ENCODE data around the gene ADARB1.

DNA sequence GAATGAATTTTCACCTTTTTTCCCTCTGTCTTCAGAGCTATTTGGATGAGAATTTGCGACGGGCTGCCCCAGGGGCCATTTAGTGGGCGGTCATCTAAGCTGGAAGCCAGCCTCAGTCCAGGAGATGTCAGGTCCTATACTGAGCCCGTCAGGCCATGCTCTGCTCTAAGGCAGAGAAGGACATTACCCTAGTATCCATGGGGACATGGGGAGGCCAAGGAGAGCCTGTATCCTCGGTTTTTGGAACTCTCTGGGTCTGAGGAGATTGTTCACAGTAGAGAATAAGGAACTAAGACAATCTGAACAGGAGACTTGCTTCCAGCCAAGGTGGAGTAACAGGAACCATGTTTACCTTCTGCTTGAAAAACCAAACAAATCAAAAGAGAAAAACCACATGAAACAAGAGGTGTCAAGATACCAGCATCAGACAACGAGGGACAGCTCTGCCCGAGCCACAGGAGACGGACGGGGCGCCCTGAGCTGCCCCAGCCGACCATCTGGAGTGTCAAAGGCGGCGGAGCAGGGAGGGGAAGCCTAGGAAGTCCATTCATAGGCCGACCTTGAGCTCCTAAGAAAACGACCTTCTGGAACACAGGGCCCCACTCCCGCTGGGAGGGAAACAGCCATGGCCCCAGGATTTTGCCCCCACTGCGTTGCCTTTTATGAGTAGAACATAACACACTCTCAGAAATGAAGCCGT is 20.0 kb upstream of the ADARB1 start:
- TF ChIP-seq, protein P1, sequence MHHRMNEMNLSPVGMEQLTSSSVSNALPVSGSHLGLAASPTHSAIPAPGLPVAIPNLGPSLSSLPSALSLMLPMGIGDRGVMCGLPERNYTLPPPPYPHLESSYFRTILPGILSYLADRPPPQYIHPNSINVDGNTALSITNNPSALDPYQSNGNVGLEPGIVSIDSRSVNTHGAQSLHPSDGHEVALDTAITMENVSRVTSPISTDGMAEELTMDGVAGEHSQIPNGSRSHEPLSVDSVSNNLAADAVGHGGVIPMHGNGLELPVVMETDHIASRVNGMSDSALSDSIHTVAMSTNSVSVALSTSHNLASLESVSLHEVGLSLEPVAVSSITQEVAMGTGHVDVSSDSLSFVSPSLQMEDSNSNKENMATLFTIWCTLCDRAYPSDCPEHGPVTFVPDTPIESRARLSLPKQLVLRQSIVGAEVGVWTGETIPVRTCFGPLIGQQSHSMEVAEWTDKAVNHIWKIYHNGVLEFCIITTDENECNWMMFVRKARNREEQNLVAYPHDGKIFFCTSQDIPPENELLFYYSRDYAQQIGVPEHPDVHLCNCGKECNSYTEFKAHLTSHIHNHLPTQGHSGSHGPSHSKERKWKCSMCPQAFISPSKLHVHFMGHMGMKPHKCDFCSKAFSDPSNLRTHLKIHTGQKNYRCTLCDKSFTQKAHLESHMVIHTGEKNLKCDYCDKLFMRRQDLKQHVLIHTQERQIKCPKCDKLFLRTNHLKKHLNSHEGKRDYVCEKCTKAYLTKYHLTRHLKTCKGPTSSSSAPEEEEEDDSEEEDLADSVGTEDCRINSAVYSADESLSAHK (tag by site-specific recombination; IDR thresholded peaks at IDR 0.05) = no peak
- TF ChIP-seq ZNF596 (tag by site-specific recombination; IDR thresholded peaks at IDR 0.05) (no peak), TRIM28 (IDR thresholded peaks at IDR 0.05; ENCODE audit: borderline replicate concordance, low read length) (no peak), ZNF776 (tag by site-specific recombination; IDR thresholded peaks at IDR 0.05; ENCODE audit: borderline replicate concordance) (no peak), KLF1 (tag by site-specific recombination; IDR thresholded peaks at IDR 0.05) (no peak), TCF7L2 (IDR thresholded peaks at IDR 0.05; ENCODE audit: borderline replicate concordance, low read depth, low read length) (no peak)
- TF ChIP-seq, protein P2, sequence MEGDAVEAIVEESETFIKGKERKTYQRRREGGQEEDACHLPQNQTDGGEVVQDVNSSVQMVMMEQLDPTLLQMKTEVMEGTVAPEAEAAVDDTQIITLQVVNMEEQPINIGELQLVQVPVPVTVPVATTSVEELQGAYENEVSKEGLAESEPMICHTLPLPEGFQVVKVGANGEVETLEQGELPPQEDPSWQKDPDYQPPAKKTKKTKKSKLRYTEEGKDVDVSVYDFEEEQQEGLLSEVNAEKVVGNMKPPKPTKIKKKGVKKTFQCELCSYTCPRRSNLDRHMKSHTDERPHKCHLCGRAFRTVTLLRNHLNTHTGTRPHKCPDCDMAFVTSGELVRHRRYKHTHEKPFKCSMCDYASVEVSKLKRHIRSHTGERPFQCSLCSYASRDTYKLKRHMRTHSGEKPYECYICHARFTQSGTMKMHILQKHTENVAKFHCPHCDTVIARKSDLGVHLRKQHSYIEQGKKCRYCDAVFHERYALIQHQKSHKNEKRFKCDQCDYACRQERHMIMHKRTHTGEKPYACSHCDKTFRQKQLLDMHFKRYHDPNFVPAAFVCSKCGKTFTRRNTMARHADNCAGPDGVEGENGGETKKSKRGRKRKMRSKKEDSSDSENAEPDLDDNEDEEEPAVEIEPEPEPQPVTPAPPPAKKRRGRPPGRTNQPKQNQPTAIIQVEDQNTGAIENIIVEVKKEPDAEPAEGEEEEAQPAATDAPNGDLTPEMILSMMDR (tag by site-specific recombination; IDR thresholded peaks at IDR 0.05) = no peak
- TF ChIP-seq, protein P3, sequence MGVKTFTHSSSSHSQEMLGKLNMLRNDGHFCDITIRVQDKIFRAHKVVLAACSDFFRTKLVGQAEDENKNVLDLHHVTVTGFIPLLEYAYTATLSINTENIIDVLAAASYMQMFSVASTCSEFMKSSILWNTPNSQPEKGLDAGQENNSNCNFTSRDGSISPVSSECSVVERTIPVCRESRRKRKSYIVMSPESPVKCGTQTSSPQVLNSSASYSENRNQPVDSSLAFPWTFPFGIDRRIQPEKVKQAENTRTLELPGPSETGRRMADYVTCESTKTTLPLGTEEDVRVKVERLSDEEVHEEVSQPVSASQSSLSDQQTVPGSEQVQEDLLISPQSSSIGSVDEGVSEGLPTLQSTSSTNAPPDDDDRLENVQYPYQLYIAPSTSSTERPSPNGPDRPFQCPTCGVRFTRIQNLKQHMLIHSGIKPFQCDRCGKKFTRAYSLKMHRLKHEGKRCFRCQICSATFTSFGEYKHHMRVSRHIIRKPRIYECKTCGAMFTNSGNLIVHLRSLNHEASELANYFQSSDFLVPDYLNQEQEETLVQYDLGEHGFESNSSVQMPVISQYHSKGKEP (tag by site-specific recombination; IDR thresholded peaks at IDR 0.05) = no peak
- TF ChIP-seq, protein P4, sequence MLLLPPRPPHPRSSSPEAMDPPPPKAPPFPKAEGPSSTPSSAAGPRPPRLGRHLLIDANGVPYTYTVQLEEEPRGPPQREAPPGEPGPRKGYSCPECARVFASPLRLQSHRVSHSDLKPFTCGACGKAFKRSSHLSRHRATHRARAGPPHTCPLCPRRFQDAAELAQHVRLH (tag by site-specific recombination; IDR thresholded peaks at IDR 0.05) = no peak
- TF ChIP-seq, protein P5, sequence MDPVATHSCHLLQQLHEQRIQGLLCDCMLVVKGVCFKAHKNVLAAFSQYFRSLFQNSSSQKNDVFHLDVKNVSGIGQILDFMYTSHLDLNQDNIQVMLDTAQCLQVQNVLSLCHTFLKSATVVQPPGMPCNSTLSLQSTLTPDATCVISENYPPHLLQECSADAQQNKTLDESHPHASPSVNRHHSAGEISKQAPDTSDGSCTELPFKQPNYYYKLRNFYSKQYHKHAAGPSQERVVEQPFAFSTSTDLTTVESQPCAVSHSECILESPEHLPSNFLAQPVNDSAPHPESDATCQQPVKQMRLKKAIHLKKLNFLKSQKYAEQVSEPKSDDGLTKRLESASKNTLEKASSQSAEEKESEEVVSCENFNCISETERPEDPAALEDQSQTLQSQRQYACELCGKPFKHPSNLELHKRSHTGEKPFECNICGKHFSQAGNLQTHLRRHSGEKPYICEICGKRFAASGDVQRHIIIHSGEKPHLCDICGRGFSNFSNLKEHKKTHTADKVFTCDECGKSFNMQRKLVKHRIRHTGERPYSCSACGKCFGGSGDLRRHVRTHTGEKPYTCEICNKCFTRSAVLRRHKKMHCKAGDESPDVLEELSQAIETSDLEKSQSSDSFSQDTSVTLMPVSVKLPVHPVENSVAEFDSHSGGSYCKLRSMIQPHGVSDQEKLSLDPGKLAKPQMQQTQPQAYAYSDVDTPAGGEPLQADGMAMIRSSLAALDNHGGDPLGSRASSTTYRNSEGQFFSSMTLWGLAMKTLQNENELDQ (tag by site-specific recombination; IDR thresholded peaks at IDR 0.05; ENCODE audit: low read depth) = no peak
- TF ChIP-seq, protein P6, sequence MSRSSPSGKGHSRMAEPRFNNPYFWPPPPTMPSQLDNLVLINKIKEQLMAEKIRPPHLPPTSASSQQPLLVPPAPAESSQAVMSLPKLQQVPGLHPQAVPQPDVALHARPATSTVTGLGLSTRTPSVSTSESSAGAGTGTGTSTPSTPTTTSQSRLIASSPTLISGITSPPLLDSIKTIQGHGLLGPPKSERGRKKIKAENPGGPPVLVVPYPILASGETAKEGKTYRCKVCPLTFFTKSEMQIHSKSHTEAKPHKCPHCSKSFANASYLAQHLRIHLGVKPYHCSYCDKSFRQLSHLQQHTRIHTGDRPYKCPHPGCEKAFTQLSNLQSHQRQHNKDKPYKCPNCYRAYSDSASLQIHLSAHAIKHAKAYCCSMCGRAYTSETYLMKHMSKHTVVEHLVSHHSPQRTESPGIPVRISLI (tag by site-specific recombination; IDR thresholded peaks at IDR 0.05) = no peak
